ENCODE data around the gene FBLN5.

The FBLN5 gene

GRCh38 chr14:91934554-91935285 is 12.8 kb downstream of the FBLN5 start:
- Histone ChIP-seq H3K9me3 (no peaks in the 10 kb centered on the region), H3K27ac (no peak overlapping the region), H3K27me3 (no peaks in the 10 kb centered on the region), H3K4me3 (ENCODE audit: low read depth in 1 of 2, low read length in 1 of 2) (no peak overlapping the region), H3K36me3 (no peaks in the 10 kb centered on the region), H3K4me1 (ENCODE audit: control insufficient read depth in 1 of 2, insufficient read depth in 1 of 2, low read depth in 1 of 2, low read length in 1 of 2) (no peaks in the 10 kb centered on the region)
- no peak for TF ChIP-seq CTCF (IDR thresholded peaks at IDR 0.05)

GRCh38 chr14:91931478-91932088 is 15.9 kb downstream of the FBLN5 start:
- H3K4me1 ChIP-seq (ENCODE audit: control insufficient read depth in 1 of 2, insufficient read depth in 1 of 2, low read depth in 1 of 2, low read length in 1 of 2) = no peaks in the 10 kb centered on the region
- H3K27me3 ChIP-seq = no peaks in the 10 kb centered on the region
- no peak overlapping the region for H3K4me3 ChIP-seq (ENCODE audit: low read depth in 1 of 2, low read length in 1 of 2)
- H3K36me3 ChIP-seq = no peaks in the 10 kb centered on the region
- TF ChIP-seq CTCF (IDR thresholded peaks at IDR 0.05) = no peak
- no peaks in the 10 kb centered on the region for H3K9me3 ChIP-seq
- no peak overlapping the region for H3K27ac ChIP-seq

- Histone ChIP-seq H3K36me3 (no peaks in the 10 kb centered on the region), H3K27ac (no peak overlapping the region), H3K4me1 (ENCODE audit: control insufficient read depth in 1 of 2, insufficient read depth in 1 of 2, low read depth in 1 of 2, low read length in 1 of 2) (no peaks in the 10 kb centered on the region), H3K4me3 (ENCODE audit: low read depth in 1 of 2, low read length in 1 of 2) (no peak overlapping the region), H3K27me3 (no peaks in the 10 kb centered on the region), H3K9me3 (no peaks in the 10 kb centered on the region)
- TF ChIP-seq CTCF (IDR thresholded peaks at IDR 0.05) = no peak
Observed at GRCh38 chr14:91929700-91930099, 17.8 kb downstream of the FBLN5 start.

GRCh38 chr14:91927800-91928199 is 19.7 kb downstream of the FBLN5 start:
- no peak for TF ChIP-seq CTCF (IDR thresholded peaks at IDR 0.05)
- Histone ChIP-seq H3K36me3 (no peaks in the 10 kb centered on the region), H3K4me1 (ENCODE audit: control insufficient read depth in 1 of 2, insufficient read depth in 1 of 2, low read depth in 1 of 2, low read length in 1 of 2) (no peaks in the 10 kb centered on the region), H3K27me3 (no peaks in the 10 kb centered on the region), H3K4me3 (ENCODE audit: low read depth in 1 of 2, low read length in 1 of 2) (no peak overlapping the region), H3K9me3 (no peaks in the 10 kb centered on the region), H3K27ac (no peak overlapping the region)

- no peaks in the 10 kb centered on the region for H3K36me3 ChIP-seq
- no peaks in the 10 kb centered on the region for H3K9me3 ChIP-seq
- H3K27me3 ChIP-seq = no peaks in the 10 kb centered on the region
- no peak overlapping the region for H3K27ac ChIP-seq
- H3K4me3 ChIP-seq (ENCODE audit: low read depth in 1 of 2, low read length in 1 of 2) = no peak overlapping the region
- no peaks in the 10 kb centered on the region for H3K4me1 ChIP-seq (ENCODE audit: control insufficient read depth in 1 of 2, insufficient read depth in 1 of 2, low read depth in 1 of 2, low read length in 1 of 2)
- no peak for TF ChIP-seq CTCF (IDR thresholded peaks at IDR 0.05)
Observed at GRCh38 chr14:91927191-91927590, 20.3 kb downstream of the FBLN5 start.

Data from neutrophil (primary cell).